Smooth muscle cell of the brain vasculature (primary cell): ENCODE data around the gene GAGE12F.
"Not testable (repeated sequence)": the region's sequence is repeated elsewhere in the genome, so short reads cannot be mapped to it uniquely, and the experiment has no call there.

ENCODE experiments used
- DNase-seq: peaks from one replicate; pipeline ENCODE4 v3.0.0-alpha.2; 2012; ENCODE audit warnings: low read depth, low spot score

The GAGE12F gene

GRCh38 chrX:49560542-49560941 is at the start of gene GAGE12F:
GAGE12F (plus strand) TSS chrX:49560842; CDS start chrX:49561997, 1,155 bp downstream.
- not testable (repeated sequence) for DNase-seq

- not testable (repeated sequence) for DNase-seq
Measured at GRCh38 chrX:49531877-49532276, 28.8 kb upstream of the GAGE12F start, which contains the start of gene GAGE12C. GAGE12C (plus strand) TSS chrX:49532177; CDS start chrX:49533332, 1,155 bp downstream.

GRCh38 chrX:49541433-49541832 is 19.2 kb upstream of the GAGE12F start, which contains the start of gene GAGE12D:
GAGE12D (plus strand) TSS chrX:49541733; CDS start chrX:49542888, 1,155 bp downstream.
- not testable (repeated sequence) for DNase-seq

GRCh38 chrX:49550989-49551388 is 9.7 kb upstream of the GAGE12F start, which contains the start of gene GAGE12E:
GAGE12E (plus strand) TSS chrX:49551289; CDS start chrX:49552444, 1,155 bp downstream.
- not testable (repeated sequence) for DNase-seq

- DNase-seq = not testable (repeated sequence)
Measured at GRCh38 chrX:49568728-49569127, 8.1 kb downstream of the GAGE12F start.

- DNase-seq = not testable (repeated sequence)
Measured at GRCh38 chrX:49569152-49569551, 8.5 kb downstream of the GAGE12F start.

- not testable (repeated sequence) for DNase-seq
Measured at GRCh38 chrX:49570100-49570499, 9.5 kb downstream of the GAGE12F start, which contains the start of gene GAGE12G. GAGE12G (plus strand) TSS chrX:49570400; CDS start chrX:49571555, 1,155 bp downstream.

GRCh38 chrX:49579649-49580048 is 19.0 kb downstream of the GAGE12F start, which contains the start of gene GAGE12H:
GAGE12H (plus strand) TSS chrX:49579949; CDS start chrX:49581104, 1,155 bp downstream.
- not testable (repeated sequence) for DNase-seq

GRCh38 chrX:49589196-49589595 is 28.6 kb downstream of the GAGE12F start, which contains the start of gene GAGE2A:
GAGE2A (plus strand) TSS chrX:49589496; CDS start chrX:49590651, 1,155 bp downstream.
- not testable (repeated sequence) for DNase-seq

GRCh38 chrX:49589769-49590478 is 29.3 kb downstream of the GAGE12F start:
- DNase-seq = not testable (repeated sequence)

GRCh38 chrX:49590488-49590887 is 29.8 kb downstream of the GAGE12F start:
- not testable (repeated sequence) for DNase-seq

GRCh38 chrX:49598720-49599119 is 38.1 kb downstream of the GAGE12F start, which contains the start of gene GAGE1:
GAGE1 (plus strand) TSS chrX:49599020; CDS start chrX:49600175, 1,155 bp downstream.
- not testable (repeated sequence) for DNase-seq

GRCh38 chrX:49610718-49611310 is 50.2 kb downstream of the GAGE12F start:
- DNase-seq = no peak
